Stimulated activated naive CD8-positive, alpha-beta T cell treated with anti-CD3 and anti-CD28 coated beads, Interleukin-15, Interleukin-2, amounts not matched to agents 100 ng/mL and 50 ng/mL, for 24 hours (primary cell): ENCODE data around the gene QKI.
"Not testable (repeated sequence)": the region's sequence is repeated elsewhere in the genome, so short reads cannot be mapped to it uniquely, and the experiment has no call there.

Experiments
- H3K27ac Mint-ChIP-seq: one replicate; pipeline ENCODE4 v1.8.0; 2021; ENCODE audit warnings: mild to moderate bottlenecking, mixed read lengths
- H3K27me3 Mint-ChIP-seq: one replicate; pipeline ENCODE4 v1.8.0; 2021; ENCODE audit warnings: mixed read lengths
- H3K36me3 Mint-ChIP-seq: one replicate; pipeline ENCODE4 v1.8.0; 2021; ENCODE audit warnings: low read depth, mixed read lengths
- H3K4me1 Mint-ChIP-seq: one replicate; pipeline ENCODE4 v1.8.0; 2021; ENCODE audit warnings: low read depth, mixed read lengths
- H3K4me3 Mint-ChIP-seq: one replicate; pipeline ENCODE4 v1.8.0; 2021; ENCODE audit warnings: mild to moderate bottlenecking, mixed read lengths
- H3K9me3 Mint-ChIP-seq: one replicate; pipeline ENCODE4 v1.8.0; 2021; ENCODE audit warnings: mixed read lengths

Gene QKI

DNA sequence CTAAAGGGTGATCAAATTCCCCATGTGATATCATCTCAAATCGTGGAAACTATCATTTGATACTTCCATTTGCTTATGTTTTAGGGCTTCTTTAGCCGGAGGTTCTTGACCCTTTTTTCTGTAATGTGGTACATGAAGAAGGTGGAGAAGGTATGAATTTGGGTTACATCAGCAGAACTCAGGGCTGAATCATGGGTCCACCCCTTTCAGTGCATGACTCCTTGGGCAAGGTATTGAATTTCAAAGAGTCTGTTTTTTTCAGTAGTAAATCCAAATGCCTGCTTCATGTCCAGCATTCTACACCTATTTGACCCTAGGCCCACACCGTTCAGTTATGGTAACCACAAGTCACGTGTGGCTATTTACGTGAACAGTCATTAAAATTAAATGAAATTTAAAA, 30.6 kb upstream of the QKI start:
- H3K9me3 Mint-ChIP-seq = no peaks in the 10 kb centered on the region
- no peaks in the 10 kb centered on the region for H3K27me3 Mint-ChIP-seq
- H3K4me1 Mint-ChIP-seq = no peaks in the 10 kb centered on the region
- no peak overlapping the region for H3K4me3 Mint-ChIP-seq
- H3K36me3 Mint-ChIP-seq = no peaks in the 10 kb centered on the region
- H3K27ac Mint-ChIP-seq = no peak overlapping the region

- Mint-ChIP-seq H3K27ac (no peak overlapping the region), H3K36me3 (no peaks in the 10 kb centered on the region), H3K4me3 (no peak overlapping the region), H3K9me3 (no peaks in the 10 kb centered on the region), H3K4me1 (no peaks in the 10 kb centered on the region), H3K27me3 (no peaks in the 10 kb centered on the region)
Measured at GRCh38 chr6:163384510-163384909, 30.0 kb upstream of the QKI start.

DNA sequence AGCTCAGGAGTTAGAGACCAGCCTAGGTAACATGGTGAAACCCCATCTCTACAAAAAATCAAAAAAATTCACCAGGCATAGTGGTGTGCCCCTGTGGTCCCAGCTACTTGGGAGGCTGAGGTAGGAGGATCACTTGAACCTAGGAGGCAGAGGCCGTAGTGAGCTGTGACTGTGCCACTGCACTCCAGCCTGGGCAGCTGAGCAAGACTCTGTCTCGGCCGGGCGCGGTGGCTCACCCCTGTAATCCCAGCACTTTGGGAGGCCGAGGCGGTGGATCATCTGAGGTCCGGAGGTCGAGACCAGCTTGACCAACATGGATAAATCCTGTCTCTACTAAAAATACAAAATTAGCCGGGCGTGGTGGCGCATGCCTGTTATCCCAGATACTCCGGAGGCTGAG, 29.0 kb upstream of the QKI start:
- H3K4me1 Mint-ChIP-seq, H3K27me3 Mint-ChIP-seq, H3K9me3 Mint-ChIP-seq, H3K4me3 Mint-ChIP-seq, H3K27ac Mint-ChIP-seq, H3K36me3 Mint-ChIP-seq: not testable (repeated sequence)

- H3K9me3 Mint-ChIP-seq = no peaks in the 10 kb centered on the region
- H3K36me3 Mint-ChIP-seq = no peaks in the 10 kb centered on the region
- H3K27me3 Mint-ChIP-seq = no peaks in the 10 kb centered on the region
- no peaks in the 10 kb centered on the region for H3K4me1 Mint-ChIP-seq
- H3K4me3 Mint-ChIP-seq = no peak overlapping the region
- H3K27ac Mint-ChIP-seq = no peak overlapping the region
Measured at GRCh38 chr6:163386329-163386908, 28.1 kb upstream of the QKI start.

GRCh38 chr6:163387317-163387716, 27.2 kb upstream of the QKI start:
- Mint-ChIP-seq H3K36me3 (no peaks in the 10 kb centered on the region), H3K4me3 (no peak overlapping the region), H3K9me3 (no peaks in the 10 kb centered on the region), H3K27me3 (peaks cover 4% of the 10 kb centered on the region), H3K4me1 (no peaks in the 10 kb centered on the region), H3K27ac (no peak overlapping the region)

- Mint-ChIP-seq H3K4me1 (no peaks in the 10 kb centered on the region), H3K9me3 (no peaks in the 10 kb centered on the region), H3K4me3 (no peak overlapping the region), H3K36me3 (no peaks in the 10 kb centered on the region), H3K27me3 (peaks cover 10% of the 10 kb centered on the region), H3K27ac (no peak overlapping the region)
Measured at GRCh38 chr6:163389354-163389753, 25.2 kb upstream of the QKI start.

- H3K27ac Mint-ChIP-seq = no peak overlapping the region
- H3K4me3 Mint-ChIP-seq = no peak overlapping the region
- H3K9me3 Mint-ChIP-seq = no peaks in the 10 kb centered on the region
- H3K36me3 Mint-ChIP-seq = no peaks in the 10 kb centered on the region
- peaks cover 18% of the 10 kb centered on the region for H3K27me3 Mint-ChIP-seq
- no peaks in the 10 kb centered on the region for H3K4me1 Mint-ChIP-seq
Measured at GRCh38 chr6:163390770-163391169, 23.7 kb upstream of the QKI start.

- Mint-ChIP-seq H3K27me3 (peaks cover 29% of the 10 kb centered on the region), H3K27ac (no peak overlapping the region)
Measured at GRCh38 chr6:163391985-163392384, 22.5 kb upstream of the QKI start.

GRCh38 chr6:163392533-163392932, 22.0 kb upstream of the QKI start:
- no peak overlapping the region for H3K27ac Mint-ChIP-seq
- H3K4me1 Mint-ChIP-seq = no peaks in the 10 kb centered on the region
- H3K9me3 Mint-ChIP-seq = no peaks in the 10 kb centered on the region
- H3K27me3 Mint-ChIP-seq = peaks cover 33% of the 10 kb centered on the region
- no peaks in the 10 kb centered on the region for H3K36me3 Mint-ChIP-seq
- H3K4me3 Mint-ChIP-seq = no peak overlapping the region

More at GRCh38 chr6:163391985-163392384, 22.5 kb upstream of the QKI start:
- Mint-ChIP-seq H3K36me3 (no peaks in the 10 kb centered on the region), H3K4me1 (no peaks in the 10 kb centered on the region), H3K4me3 (no peak overlapping the region), H3K9me3 (no peaks in the 10 kb centered on the region)

DNA sequence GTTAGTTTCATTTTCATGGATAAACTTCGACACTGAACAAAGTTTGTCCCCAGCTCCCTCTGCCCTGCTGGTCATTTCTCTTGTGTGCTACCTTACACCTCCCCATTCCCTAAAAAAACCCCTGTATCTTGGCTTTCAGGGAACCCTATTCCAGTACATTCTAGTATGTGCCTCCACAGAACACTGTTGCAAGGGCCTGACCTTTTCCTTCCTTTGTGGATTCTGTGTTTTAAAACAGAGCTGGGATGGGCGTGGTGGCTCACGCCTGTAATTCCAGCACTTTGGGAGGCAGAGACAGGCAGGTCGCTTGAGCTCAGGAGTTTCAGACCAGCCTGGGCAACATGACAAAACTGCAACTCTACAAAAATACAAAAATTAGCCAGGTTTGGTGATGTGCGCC, 20.6 kb upstream of the QKI start:
- no peaks in the 10 kb centered on the region for H3K4me1 Mint-ChIP-seq
- H3K4me3 Mint-ChIP-seq = no peak overlapping the region
- H3K27ac Mint-ChIP-seq = no peak overlapping the region
- no peaks in the 10 kb centered on the region for H3K9me3 Mint-ChIP-seq
- H3K36me3 Mint-ChIP-seq = no peaks in the 10 kb centered on the region
- H3K27me3 Mint-ChIP-seq = peaks cover 41% of the 10 kb centered on the region

GRCh38 chr6:163394659-163395058, 19.9 kb upstream of the QKI start:
- Mint-ChIP-seq H3K4me1 (no peaks in the 10 kb centered on the region), H3K4me3 (no peak overlapping the region), H3K36me3 (no peaks in the 10 kb centered on the region), H3K9me3 (no peaks in the 10 kb centered on the region), H3K27me3 (peaks cover 41% of the 10 kb centered on the region), H3K27ac (no peak overlapping the region)

DNA sequence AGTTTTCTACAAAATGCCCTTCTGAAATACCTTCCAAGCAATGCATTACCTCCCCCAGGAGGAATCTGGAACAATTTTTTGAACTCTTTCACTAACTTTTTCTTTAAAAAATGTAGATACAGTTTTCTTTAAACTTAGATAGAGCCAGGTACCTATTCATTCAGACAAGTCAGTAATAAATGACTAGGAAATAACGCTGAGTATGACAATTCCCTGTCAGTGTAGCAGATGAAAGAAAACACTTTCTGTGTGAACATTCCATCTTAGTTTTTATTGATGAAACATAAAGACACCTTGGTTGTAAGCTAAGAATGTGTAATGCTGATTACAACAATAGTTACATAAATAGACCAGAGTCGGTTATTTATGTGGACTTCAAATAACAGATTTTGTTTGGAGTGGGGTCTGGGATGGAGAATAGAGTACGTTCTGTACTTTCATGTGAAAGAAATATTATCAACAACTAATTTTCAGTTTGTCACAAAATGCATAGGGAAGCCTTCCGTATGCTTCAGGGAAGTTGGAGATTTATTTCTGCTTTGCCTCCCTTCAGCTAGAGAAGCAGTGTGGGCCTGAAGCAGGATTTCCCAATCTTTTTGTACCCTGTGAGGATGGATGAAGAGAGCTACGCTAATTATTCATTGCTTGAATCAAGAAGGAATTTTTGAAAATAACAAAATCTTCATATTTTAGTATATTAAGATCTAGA, 19.2 kb upstream of the QKI start:
- Mint-ChIP-seq H3K36me3 (no peaks in the 10 kb centered on the region), H3K4me3 (no peak overlapping the region), H3K4me1 (no peaks in the 10 kb centered on the region), H3K9me3 (no peaks in the 10 kb centered on the region), H3K27ac (no peak overlapping the region), H3K27me3 (peaks cover 41% of the 10 kb centered on the region)

DNA sequence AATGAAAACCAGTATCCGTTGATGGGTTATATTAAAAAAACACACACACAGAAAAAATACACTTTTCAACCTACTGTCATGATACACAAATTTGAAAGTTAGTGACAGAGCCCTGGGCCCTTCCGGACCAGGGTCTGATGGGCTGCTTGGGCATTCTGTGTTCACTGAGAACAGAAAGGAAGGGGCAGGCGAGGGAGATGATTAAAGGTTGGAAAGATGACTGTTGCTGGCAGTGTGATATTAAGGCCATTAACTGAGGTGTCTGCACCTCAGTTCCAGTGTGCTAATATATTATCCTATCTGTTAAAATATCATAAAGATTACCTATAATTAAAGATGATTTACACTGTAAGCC, 18.7 kb upstream of the QKI start:
- Mint-ChIP-seq H3K27ac (no peak overlapping the region), H3K4me3 (no peak overlapping the region), H3K27me3 (peaks cover 41% of the 10 kb centered on the region)

GRCh38 chr6:163397326-163397725, 17.2 kb upstream of the QKI start:
- Mint-ChIP-seq H3K36me3 (no peaks in the 10 kb centered on the region), H3K4me1 (no peaks in the 10 kb centered on the region), H3K27ac (no peak overlapping the region), H3K27me3 (peaks cover 36% of the 10 kb centered on the region), H3K9me3 (no peaks in the 10 kb centered on the region), H3K4me3 (no peak overlapping the region)

More for the DNA sequence above, 18.7 kb upstream of the QKI start:
- Mint-ChIP-seq H3K9me3 (no peaks in the 10 kb centered on the region), H3K4me1 (no peaks in the 10 kb centered on the region), H3K36me3 (no peaks in the 10 kb centered on the region)

DNA sequence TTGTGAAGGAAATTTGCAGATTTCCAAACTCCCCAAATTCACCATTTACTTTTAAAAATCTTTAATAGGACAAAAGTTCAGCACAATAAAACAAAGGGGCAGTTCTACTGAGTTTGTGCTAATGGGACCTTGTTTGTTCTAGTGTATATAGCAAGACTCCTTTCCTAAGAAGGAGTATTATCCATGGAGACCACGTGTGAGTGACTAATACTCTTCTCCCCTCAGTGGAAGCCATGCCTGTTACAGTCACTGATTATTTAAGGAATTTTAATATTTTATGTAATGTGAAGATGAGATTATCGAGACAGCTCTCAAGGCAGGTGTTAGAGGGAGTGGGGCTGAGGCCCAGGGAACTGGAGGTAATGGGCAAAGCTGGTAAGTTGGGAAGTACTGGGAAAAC, 16.4 kb upstream of the QKI start:
- H3K27ac Mint-ChIP-seq = no peak overlapping the region
- H3K9me3 Mint-ChIP-seq = no peaks in the 10 kb centered on the region
- H3K36me3 Mint-ChIP-seq = no peaks in the 10 kb centered on the region
- H3K4me1 Mint-ChIP-seq = no peaks in the 10 kb centered on the region
- H3K4me3 Mint-ChIP-seq = no peak overlapping the region
- peaks cover 32% of the 10 kb centered on the region for H3K27me3 Mint-ChIP-seq

DNA sequence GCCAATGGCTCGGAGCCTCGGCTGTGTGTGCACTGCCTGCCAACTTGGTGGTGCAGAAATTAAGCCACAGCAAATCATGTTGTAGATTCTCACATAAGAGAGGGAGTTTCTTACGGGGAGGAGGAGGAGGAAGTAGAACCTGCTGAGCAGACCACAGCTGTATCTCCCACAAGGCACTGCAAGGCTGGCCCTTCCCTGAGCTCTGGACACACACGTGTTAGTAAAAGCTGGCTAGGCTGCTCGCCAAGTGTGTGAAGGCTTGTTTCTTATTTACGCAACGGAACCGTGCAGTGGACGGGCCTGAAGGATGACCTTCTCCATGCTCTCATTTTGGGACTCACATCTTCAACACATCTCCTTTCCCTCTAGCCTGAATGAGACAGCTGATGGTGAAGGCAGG, 15.7 kb upstream of the QKI start:
- no peaks in the 10 kb centered on the region for H3K4me1 Mint-ChIP-seq
- H3K4me3 Mint-ChIP-seq = no peak overlapping the region
- H3K9me3 Mint-ChIP-seq = no peaks in the 10 kb centered on the region
- H3K27me3 Mint-ChIP-seq = peaks cover 31% of the 10 kb centered on the region
- no peaks in the 10 kb centered on the region for H3K36me3 Mint-ChIP-seq
- no peak overlapping the region for H3K27ac Mint-ChIP-seq
